SU-DHL-6 (cell line): ENCODE results near the gene ABTB2.

ENCODE experiments used
- CTCF ChIP-seq: fragments of 200-600 bp; sonication (generic); IDR thresholded peaks from one replicate; pipeline ENCODE4 v1.5.1; 2017; ENCODE audit warnings: antibody characterized with exemption, mild to moderate bottlenecking, low read length, moderate library complexity; ENCODE audit not compliant: insufficient read depth, poor library complexity, severe bottlenecking
- EZH2phosphoT487 ChIP-seq: fragments of 200-600 bp; sonication (generic), shearing (Covaris generic); conservative IDR thresholded peaks from 2 replicates; pipeline ENCODE4 v1.6.1; 2018; ENCODE audit warnings: mild to moderate bottlenecking, antibody characterized with exemption, low read length, moderate library complexity, mixed read lengths

GRCh38 chr11:34157163-34157562 is 200.6 kb downstream of the ABTB2 start:
- TF ChIP-seq CTCF (no peak), EZH2phosphoT487 (no peak)
